HEK293 (cell line): ENCODE measurements around the gene ARHGEF12.

Experiments
- CTCF ChIA-PET: fragments of 350-600 bp; formaldehyde crosslinking; extraction: SDS; loops from one replicate; lab custom pipeline; 2021; ENCODE audit warnings: antibody characterized with exemption; lab: Yijun Ruan, JAX
- POLR2A ChIA-PET: fragments of 300-600 bp; formaldehyde crosslinking; extraction: SDS; loops from one replicate; lab custom pipeline; 2020; ENCODE audit warnings: antibody characterized with exemption, inconsistent platforms; lab: Yijun Ruan, JAX
- H3K27ac ChIP-seq: fragments of 200-500 bp; sonication (Bioruptor generic); 2 replicates; pipeline ENCODE4 v1.5.1; 2014; ENCODE audit warnings: low read depth, low read length, control low read depth, inconsistent platforms; ENCODE audit errors: extremely low read depth
- H3K36me3 ChIP-seq, 2 experiments: fragments of 200-500 bp in 1 of 2; sonication (Bioruptor generic) in 1 of 2; 1 replicate in 1 of 2; 2 replicates in 1 of 2; pipeline ENCODE4 v1.5.1; 2014 to 2017; ENCODE audit warnings: inconsistent platforms in 2 of 2, low read length in 2 of 2; ENCODE audit not compliant: control insufficient read depth in 2 of 2, insufficient read depth in 1 of 2
- H3K4me1 ChIP-seq: fragments of 200-500 bp; sonication (Bioruptor generic); 2 replicates; pipeline ENCODE4 v1.5.1; 2014; ENCODE audit warnings: mild to moderate bottlenecking, low read length, inconsistent platforms; ENCODE audit not compliant: control insufficient read depth, insufficient read depth
- H3K4me3 ChIP-seq: 2 replicates; pipeline ENCODE4 v1.5.1; 2011; ENCODE audit warnings: low read depth, mild to moderate bottlenecking, control low read depth, low read length, moderate library complexity
- H3K9me3 ChIP-seq: fragments of 200-500 bp; sonication (Bioruptor generic); 2 replicates; pipeline ENCODE4 v1.5.1; 2014; ENCODE audit warnings: low read depth, low read length, inconsistent platforms; ENCODE audit not compliant: control insufficient read depth, insufficient read depth
- KLF7 ChIP-seq: fragments of 450-650 bp; formaldehyde crosslinking; IDR thresholded peaks from 2 replicates; pipeline ENCODE4 v1.5.1; 2016; ENCODE audit warnings: missing biosample characterization, missing genetic modification characterization, borderline replicate concordance
- KLF9 ChIP-seq: fragments of 450-650 bp; formaldehyde crosslinking; IDR thresholded peaks from 2 replicates; pipeline ENCODE4 v1.5.1; 2016; ENCODE audit warnings: missing biosample characterization, missing genetic modification characterization, low read depth
- SCRT2 ChIP-seq: fragments of 450-650 bp; formaldehyde crosslinking; IDR thresholded peaks from 2 replicates; pipeline ENCODE4 v1.5.1; 2016; ENCODE audit warnings: missing biosample characterization, missing genetic modification characterization
- YY1 ChIP-seq: fragments of 450-650 bp; formaldehyde crosslinking; IDR thresholded peaks from 2 replicates; pipeline ENCODE4 v1.5.1; 2018; ENCODE audit warnings: missing biosample characterization, missing genetic modification characterization
- ZBTB8A ChIP-seq: fragments of 450-650 bp; formaldehyde crosslinking; IDR thresholded peaks from 2 replicates; pipeline ENCODE4 v1.5.1; 2016; ENCODE audit warnings: missing biosample characterization, missing genetic modification characterization
- ZEB2 ChIP-seq: fragments of 450-650 bp; formaldehyde crosslinking; IDR thresholded peaks from 2 replicates; pipeline ENCODE4 v1.5.1; 2016; ENCODE audit warnings: missing biosample characterization, missing genetic modification characterization
- ZIC2 ChIP-seq: fragments of 450-650 bp; formaldehyde crosslinking; IDR thresholded peaks from 2 replicates; pipeline ENCODE4 v1.5.1; 2016; ENCODE audit warnings: missing biosample characterization, missing genetic modification characterization
- ZNF324 ChIP-seq: fragments of 450-650 bp; formaldehyde crosslinking; IDR thresholded peaks from 2 replicates; pipeline ENCODE4 v1.5.1; 2016; ENCODE audit warnings: missing biosample characterization, missing genetic modification characterization
- ZNF366 ChIP-seq: fragments of 450-650 bp; formaldehyde crosslinking; conservative IDR thresholded peaks from 2 replicates; pipeline ENCODE4 v1.5.1; 2016; ENCODE audit warnings: missing biosample characterization, missing genetic modification characterization
- ZNF548 ChIP-seq: fragments of 450-650 bp; formaldehyde crosslinking; IDR thresholded peaks from 2 replicates; pipeline ENCODE4 v1.5.1; 2016; ENCODE audit warnings: missing biosample characterization, missing genetic modification characterization
- ZNF549 ChIP-seq: fragments of 450-650 bp; IDR thresholded peaks from 2 replicates; pipeline ENCODE4 v1.5.1; 2018; ENCODE audit warnings: missing biosample characterization, missing genetic modification characterization, mild to moderate bottlenecking, inconsistent platforms, moderate library complexity
- ZNF560 ChIP-seq: fragments of 450-650 bp; formaldehyde crosslinking; IDR thresholded peaks from 2 replicates; pipeline ENCODE4 v1.5.1; 2017; ENCODE audit warnings: missing biosample characterization, missing genetic modification characterization, borderline replicate concordance
- ZNF585B ChIP-seq: fragments of 450-650 bp; formaldehyde crosslinking; IDR thresholded peaks from 2 replicates; pipeline ENCODE4 v1.5.1; 2016; ENCODE audit warnings: missing biosample characterization, missing genetic modification characterization
- ZNF600 ChIP-seq: fragments of 450-650 bp; formaldehyde crosslinking; IDR thresholded peaks from 2 replicates; pipeline ENCODE4 v1.5.1; 2016; ENCODE audit warnings: missing biosample characterization, missing genetic modification characterization
- ZNF747 ChIP-seq: fragments of 450-650 bp; formaldehyde crosslinking; IDR thresholded peaks from 2 replicates; pipeline ENCODE4 v1.5.1; 2016; ENCODE audit warnings: missing biosample characterization, missing genetic modification characterization
- ZNF792 ChIP-seq: fragments of 450-650 bp; formaldehyde crosslinking; IDR thresholded peaks from 2 replicates; pipeline ENCODE4 v1.5.1; 2016; ENCODE audit warnings: missing biosample characterization, missing genetic modification characterization
- TF ChIP-seq, protein P1 (sequence below): fragments of 450-650 bp; formaldehyde crosslinking; IDR thresholded peaks from 2 replicates; pipeline ENCODE4 v1.5.1; 2016; ENCODE audit warnings: missing biosample characterization, missing genetic modification characterization, borderline replicate concordance
- TF ChIP-seq, protein P2 (sequence below): fragments of 450-650 bp; formaldehyde crosslinking; IDR thresholded peaks from 2 replicates; pipeline ENCODE4 v1.5.1; 2017; ENCODE audit warnings: missing biosample characterization, missing genetic modification characterization

Gene ARHGEF12

GRCh38 chr11:120372296-120372695 is 36.1 kb downstream of the ARHGEF12 start:
- no peaks in the 10 kb centered on the region for H3K9me3 ChIP-seq
- CTCF ChIA-PET = interaction anchor here (0.6 to 1.3 kb wide), 3 partner anchors 13 to 752 kb away, joined by 3 to 4 read pairs (median 4); no protein-coding TSS in a partner anchor
- H3K4me3 ChIP-seq = no peak overlapping the region
- POLR2A ChIA-PET = no interaction called here
- H3K4me1 ChIP-seq = peaks cover 3% of the 10 kb centered on the region
- no peak for TF ChIP-seq YY1
- no peak for TF ChIP-seq ZNF600 (tag by site-specific recombination)
- no peak for TF ChIP-seq ZIC2
- no peak for TF ChIP-seq SCRT2 (tag by site-specific recombination)
- TF ChIP-seq KLF7 (tag by site-specific recombination) = no peak
- no peak for TF ChIP-seq KLF9
- TF ChIP-seq ZEB2 (tag by site-specific recombination) = no peak
- TF ChIP-seq ZNF324 (tag by site-specific recombination) = no peak
- TF ChIP-seq ZNF366 (tag by site-specific recombination) = no peak
- TF ChIP-seq ZNF560 (tag by site-specific recombination) = no peak
- no peak for TF ChIP-seq ZNF585B (tag by site-specific recombination)
- TF ChIP-seq, protein P1, sequence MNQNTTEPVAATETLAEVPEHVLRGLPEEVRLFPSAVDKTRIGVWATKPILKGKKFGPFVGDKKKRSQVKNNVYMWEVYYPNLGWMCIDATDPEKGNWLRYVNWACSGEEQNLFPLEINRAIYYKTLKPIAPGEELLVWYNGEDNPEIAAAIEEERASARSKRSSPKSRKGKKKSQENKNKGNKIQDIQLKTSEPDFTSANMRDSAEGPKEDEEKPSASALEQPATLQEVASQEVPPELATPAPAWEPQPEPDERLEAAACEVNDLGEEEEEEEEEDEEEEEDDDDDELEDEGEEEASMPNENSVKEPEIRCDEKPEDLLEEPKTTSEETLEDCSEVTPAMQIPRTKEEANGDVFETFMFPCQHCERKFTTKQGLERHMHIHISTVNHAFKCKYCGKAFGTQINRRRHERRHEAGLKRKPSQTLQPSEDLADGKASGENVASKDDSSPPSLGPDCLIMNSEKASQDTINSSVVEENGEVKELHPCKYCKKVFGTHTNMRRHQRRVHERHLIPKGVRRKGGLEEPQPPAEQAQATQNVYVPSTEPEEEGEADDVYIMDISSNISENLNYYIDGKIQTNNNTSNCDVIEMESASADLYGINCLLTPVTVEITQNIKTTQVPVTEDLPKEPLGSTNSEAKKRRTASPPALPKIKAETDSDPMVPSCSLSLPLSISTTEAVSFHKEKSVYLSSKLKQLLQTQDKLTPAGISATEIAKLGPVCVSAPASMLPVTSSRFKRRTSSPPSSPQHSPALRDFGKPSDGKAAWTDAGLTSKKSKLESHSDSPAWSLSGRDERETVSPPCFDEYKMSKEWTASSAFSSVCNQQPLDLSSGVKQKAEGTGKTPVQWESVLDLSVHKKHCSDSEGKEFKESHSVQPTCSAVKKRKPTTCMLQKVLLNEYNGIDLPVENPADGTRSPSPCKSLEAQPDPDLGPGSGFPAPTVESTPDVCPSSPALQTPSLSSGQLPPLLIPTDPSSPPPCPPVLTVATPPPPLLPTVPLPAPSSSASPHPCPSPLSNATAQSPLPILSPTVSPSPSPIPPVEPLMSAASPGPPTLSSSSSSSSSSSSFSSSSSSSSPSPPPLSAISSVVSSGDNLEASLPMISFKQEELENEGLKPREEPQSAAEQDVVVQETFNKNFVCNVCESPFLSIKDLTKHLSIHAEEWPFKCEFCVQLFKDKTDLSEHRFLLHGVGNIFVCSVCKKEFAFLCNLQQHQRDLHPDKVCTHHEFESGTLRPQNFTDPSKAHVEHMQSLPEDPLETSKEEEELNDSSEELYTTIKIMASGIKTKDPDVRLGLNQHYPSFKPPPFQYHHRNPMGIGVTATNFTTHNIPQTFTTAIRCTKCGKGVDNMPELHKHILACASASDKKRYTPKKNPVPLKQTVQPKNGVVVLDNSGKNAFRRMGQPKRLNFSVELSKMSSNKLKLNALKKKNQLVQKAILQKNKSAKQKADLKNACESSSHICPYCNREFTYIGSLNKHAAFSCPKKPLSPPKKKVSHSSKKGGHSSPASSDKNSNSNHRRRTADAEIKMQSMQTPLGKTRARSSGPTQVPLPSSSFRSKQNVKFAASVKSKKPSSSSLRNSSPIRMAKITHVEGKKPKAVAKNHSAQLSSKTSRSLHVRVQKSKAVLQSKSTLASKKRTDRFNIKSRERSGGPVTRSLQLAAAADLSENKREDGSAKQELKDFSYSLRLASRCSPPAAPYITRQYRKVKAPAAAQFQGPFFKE = no peak
- TF ChIP-seq ZNF548 (tag by site-specific recombination) = no peak
- no peaks in the 10 kb centered on the region for H3K36me3 ChIP-seq
- H3K27ac ChIP-seq = no peak overlapping the region

DNA sequence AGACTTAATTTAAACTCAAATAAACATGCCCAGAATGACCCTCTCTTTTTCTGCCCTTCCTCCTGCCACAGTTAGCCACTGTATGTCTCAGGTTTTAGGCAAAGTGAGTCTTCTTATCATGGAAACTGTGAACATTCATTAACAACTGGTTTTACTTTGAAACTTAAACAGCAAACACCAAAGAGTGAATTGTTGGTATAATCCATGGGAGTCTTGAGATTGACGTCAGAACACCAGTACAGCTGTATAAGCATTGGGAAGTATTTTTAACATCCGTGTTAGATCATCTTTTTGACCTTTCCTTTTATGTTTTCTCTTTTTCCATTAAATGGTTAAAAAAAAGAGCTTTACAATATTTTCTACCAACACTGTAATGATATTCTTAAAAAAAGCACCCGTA is 38.9 kb downstream of the ARHGEF12 start:
- Histone ChIP-seq H3K27ac (no peak overlapping the region), H3K9me3 (no peaks in the 10 kb centered on the region), H3K4me3 (no peak overlapping the region), H3K36me3 (no peaks in the 10 kb centered on the region), H3K4me1 (peaks cover 3% of the 10 kb centered on the region)
- no peak for TF ChIP-seq ZNF549 (tag by site-specific recombination)
- TF ChIP-seq, protein P2, sequence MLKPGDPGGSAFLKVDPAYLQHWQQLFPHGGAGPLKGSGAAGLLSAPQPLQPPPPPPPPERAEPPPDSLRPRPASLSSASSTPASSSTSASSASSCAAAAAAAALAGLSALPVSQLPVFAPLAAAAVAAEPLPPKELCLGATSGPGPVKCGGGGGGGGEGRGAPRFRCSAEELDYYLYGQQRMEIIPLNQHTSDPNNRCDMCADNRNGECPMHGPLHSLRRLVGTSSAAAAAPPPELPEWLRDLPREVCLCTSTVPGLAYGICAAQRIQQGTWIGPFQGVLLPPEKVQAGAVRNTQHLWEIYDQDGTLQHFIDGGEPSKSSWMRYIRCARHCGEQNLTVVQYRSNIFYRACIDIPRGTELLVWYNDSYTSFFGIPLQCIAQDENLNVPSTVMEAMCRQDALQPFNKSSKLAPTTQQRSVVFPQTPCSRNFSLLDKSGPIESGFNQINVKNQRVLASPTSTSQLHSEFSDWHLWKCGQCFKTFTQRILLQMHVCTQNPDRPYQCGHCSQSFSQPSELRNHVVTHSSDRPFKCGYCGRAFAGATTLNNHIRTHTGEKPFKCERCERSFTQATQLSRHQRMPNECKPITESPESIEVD (tag by site-specific recombination) = peak; percentile 43; the same call in 1 of the 2 replicates
- no peak for TF ChIP-seq ZBTB8A (tag by site-specific recombination)
- TF ChIP-seq ZNF747 (tag by site-specific recombination) = no peak
- no peak for TF ChIP-seq ZNF792
- ChIA-PET CTCF (interaction anchor here (0.6 kb wide), 1 partner anchor 1909 kb away, joined by 3 read pairs; no protein-coding TSS in a partner anchor), POLR2A (no interaction called here)
